A673 (cell line): ENCODE results near the gene RELN. TPM values are rescaled to one million over a fixed set of nuclear protein-coding genes. Genes with fewer than 3 reads are reported as not detected.
"Not testable (repeated sequence)": the region's sequence is repeated elsewhere in the genome, so short reads cannot be mapped to it uniquely, and the experiment has no call there.

Experiments
- BruUV-seq: library from RNA; stranded (reverse); fragments of 400-500 nt; replicated peaks from 2 replicates; lab custom pipeline; 2021; lab: Mats Ljungman, UMichigan
- CTCF ChIA-PET: fragments of 300-600 bp; sonication (Branson Sonifier 250); formaldehyde crosslinking; loops from one replicate; lab custom pipeline; 2022; ENCODE audit warnings: antibody characterized with exemption; lab: Charles Lee
- POLR2A ChIA-PET: fragments of 300-600 bp; sonication (Branson Sonifier 250); formaldehyde crosslinking; loops from one replicate; lab custom pipeline; 2022; ENCODE audit warnings: antibody characterized with exemption; ENCODE audit not compliant: low non-redundant PET; lab: Charles Lee
- DNase-seq: peaks from one replicate; pipeline ENCODE4 v3.0.0-alpha.2; 2015; ENCODE audit warnings: low spot score
- H3K27ac ChIP-seq: fragments of 200-600 bp; sonication (generic); 2 replicates; pipeline ENCODE4 v1.5.1; 2016; ENCODE audit warnings: mixed run types, low read depth, mild to moderate bottlenecking, mixed read lengths, antibody characterized with exemption, low read length; ENCODE audit not compliant: poor library complexity, severe bottlenecking
- H3K27me3 ChIP-seq: fragments of 200-600 bp; sonication (generic); replicated peaks from 2 replicates; pipeline ENCODE4 v1.6.1; 2017; ENCODE audit warnings: mixed run types, low read depth, mild to moderate bottlenecking, mixed read lengths, antibody characterized with exemption, low read length; ENCODE audit not compliant: insufficient read depth, poor library complexity
- H3K36me3 ChIP-seq: fragments of 200-600 bp; sonication (generic); 2 replicates; pipeline ENCODE4 v1.6.1; 2016; ENCODE audit warnings: mixed run types, mild to moderate bottlenecking, mixed read lengths, antibody characterized with exemption, low read length; ENCODE audit not compliant: insufficient read depth, poor library complexity, severe bottlenecking
- H3K4me1 ChIP-seq: fragments of 200-600 bp; sonication (generic); 2 replicates; pipeline ENCODE4 v1.6.1; 2017; ENCODE audit warnings: mixed run types, mild to moderate bottlenecking, mixed read lengths, antibody characterized with exemption, low read length; ENCODE audit not compliant: insufficient read depth, poor library complexity, severe bottlenecking
- H3K4me3 ChIP-seq: fragments of 200-600 bp; sonication (generic); 2 replicates; pipeline ENCODE4 v1.5.1; 2016; ENCODE audit warnings: low read depth, mixed run types, mild to moderate bottlenecking, mixed read lengths, low read length; ENCODE audit not compliant: poor library complexity, severe bottlenecking
- H3K9me3 ChIP-seq: fragments of 200-600 bp; sonication (generic); 2 replicates; pipeline ENCODE4 v1.6.1; 2016; ENCODE audit warnings: mixed run types, low read depth, mild to moderate bottlenecking, mixed read lengths, antibody characterized with exemption, low read length; ENCODE audit not compliant: poor library complexity, severe bottlenecking
- EZH2 ChIP-seq: fragments of 200-600 bp; sonication (generic); IDR thresholded peaks from 2 replicates; pipeline ENCODE4 v1.6.1; 2017; ENCODE audit warnings: borderline replicate concordance, low read depth, mild to moderate bottlenecking, mixed read lengths, antibody characterized with exemption, low read length; ENCODE audit not compliant: poor library complexity, severe bottlenecking
- intact Hi-C: fragments of 100-400 bp; cut with micrococcal nuclease; formaldehyde crosslinking; loops from one replicate; pipeline ENCODE4 v1.10.0; 2022; ENCODE audit not compliant: unreplicated experiment
- total RNA-seq: library from RNA; stranded (reverse); gene quantifications from 2 replicates; pipeline ENCODE4 v1.2.3, GENCODE V29; 2021
- TF ChIP-seq, protein P1 (sequence below): fragments of 300-800, 200-600 bp; sonication (generic); conservative IDR thresholded peaks from 2 replicates; pipeline ENCODE4 v1.5.1; 2017; ENCODE audit warnings: low read depth, mild to moderate bottlenecking, antibody characterized with exemption, low read length, moderate library complexity, mixed read lengths

RELN gene
- total RNA-seq, 1 experiment from 2014 or later = not detected

- Histone ChIP-seq H3K4me3 (no peak overlapping the region), H3K36me3 (no peaks in the 10 kb centered on the region), H3K9me3 (no peaks in the 10 kb centered on the region), H3K4me1 (no peaks in the 10 kb centered on the region), H3K27me3 (peaks cover 66% of the 10 kb centered on the region), H3K27ac (no peak overlapping the region)
- TF ChIP-seq, protein P1, sequence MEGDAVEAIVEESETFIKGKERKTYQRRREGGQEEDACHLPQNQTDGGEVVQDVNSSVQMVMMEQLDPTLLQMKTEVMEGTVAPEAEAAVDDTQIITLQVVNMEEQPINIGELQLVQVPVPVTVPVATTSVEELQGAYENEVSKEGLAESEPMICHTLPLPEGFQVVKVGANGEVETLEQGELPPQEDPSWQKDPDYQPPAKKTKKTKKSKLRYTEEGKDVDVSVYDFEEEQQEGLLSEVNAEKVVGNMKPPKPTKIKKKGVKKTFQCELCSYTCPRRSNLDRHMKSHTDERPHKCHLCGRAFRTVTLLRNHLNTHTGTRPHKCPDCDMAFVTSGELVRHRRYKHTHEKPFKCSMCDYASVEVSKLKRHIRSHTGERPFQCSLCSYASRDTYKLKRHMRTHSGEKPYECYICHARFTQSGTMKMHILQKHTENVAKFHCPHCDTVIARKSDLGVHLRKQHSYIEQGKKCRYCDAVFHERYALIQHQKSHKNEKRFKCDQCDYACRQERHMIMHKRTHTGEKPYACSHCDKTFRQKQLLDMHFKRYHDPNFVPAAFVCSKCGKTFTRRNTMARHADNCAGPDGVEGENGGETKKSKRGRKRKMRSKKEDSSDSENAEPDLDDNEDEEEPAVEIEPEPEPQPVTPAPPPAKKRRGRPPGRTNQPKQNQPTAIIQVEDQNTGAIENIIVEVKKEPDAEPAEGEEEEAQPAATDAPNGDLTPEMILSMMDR = no peak
- TF ChIP-seq EZH2 = no peak
- BruUV-seq = no TSS peak
- ChIA-PET POLR2A (no interaction called here), CTCF (no interaction called here)
- DNase-seq = no peak
- intact Hi-C loops = no loop called here
Measured at GRCh38 chr7:103499976-103500375, 489.5 kb downstream of the RELN start.

- no TSS peak for BruUV-seq
- POLR2A ChIA-PET = no interaction called here
- H3K9me3 ChIP-seq = no peaks in the 10 kb centered on the region
- peaks cover 47% of the 10 kb centered on the region for H3K27me3 ChIP-seq
- no peak for DNase-seq
- no peaks in the 10 kb centered on the region for H3K36me3 ChIP-seq
- H3K27ac ChIP-seq = no peak overlapping the region
- intact Hi-C loops = no loop called here
- H3K4me1 ChIP-seq = no peaks in the 10 kb centered on the region
- H3K4me3 ChIP-seq = no peak overlapping the region
- TF ChIP-seq, protein P1 = no peak
- no peak for TF ChIP-seq EZH2
- CTCF ChIA-PET = no interaction called here
Measured at GRCh38 chr7:103487419-103487818, 502.0 kb downstream of the RELN start.

DNA sequence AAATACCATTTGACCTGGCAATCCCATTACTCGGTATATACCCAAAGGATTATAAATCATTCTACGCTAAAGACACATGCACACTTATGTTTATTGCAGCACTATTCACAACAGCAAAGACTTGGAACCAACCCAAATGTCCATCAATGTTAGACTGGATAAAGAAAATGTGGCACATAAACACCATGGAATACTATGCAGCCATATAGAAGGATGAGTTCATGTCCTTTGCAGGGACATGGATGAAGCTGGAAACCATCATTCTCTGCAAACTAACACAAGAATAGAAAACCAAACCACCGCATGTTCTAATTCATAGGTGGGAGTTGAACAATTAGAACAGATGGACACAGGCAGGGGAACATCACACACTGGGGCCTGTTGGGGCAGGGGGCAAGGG, 502.6 kb downstream of the RELN start:
- H3K27me3 ChIP-seq = peaks cover 47% of the 10 kb centered on the region
- POLR2A ChIA-PET, H3K9me3 ChIP-seq, H3K4me1 ChIP-seq, BruUV-seq, CTCF ChIA-PET, H3K4me3 ChIP-seq, intact Hi-C loops, DNase-seq, H3K36me3 ChIP-seq, H3K27ac ChIP-seq: not testable (repeated sequence)

DNA sequence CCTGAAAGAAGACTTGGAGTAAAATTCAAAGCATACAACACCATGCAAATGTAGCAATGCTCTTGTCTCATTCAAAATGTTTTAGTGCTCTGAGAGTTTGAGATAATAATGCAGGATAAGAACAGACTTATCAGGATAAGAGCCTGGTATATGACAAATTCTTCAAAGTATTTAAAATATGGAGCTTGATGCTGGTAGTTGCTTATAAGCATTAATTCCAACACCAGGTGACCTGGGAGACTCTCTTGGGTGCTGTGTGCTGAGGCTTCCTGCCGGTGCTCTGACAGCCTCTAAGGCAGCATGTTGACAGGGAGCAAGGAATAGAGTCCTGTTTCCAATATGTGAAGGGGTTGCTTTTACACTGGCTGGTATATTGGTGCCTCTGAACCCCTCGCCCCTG, 508.7 kb downstream of the RELN start:
- DNase-seq = no peak
- H3K4me1 ChIP-seq = no peaks in the 10 kb centered on the region
- no peaks in the 10 kb centered on the region for H3K9me3 ChIP-seq
- TF ChIP-seq, protein P1 = no peak
- no peak for TF ChIP-seq EZH2
- ChIA-PET POLR2A (no interaction called here), CTCF (no interaction called here)
- peaks cover 77% of the 10 kb centered on the region for H3K27me3 ChIP-seq
- no TSS peak for BruUV-seq
- no peak overlapping the region for H3K4me3 ChIP-seq
- H3K27ac ChIP-seq = no peak overlapping the region
- H3K36me3 ChIP-seq = no peaks in the 10 kb centered on the region
- intact Hi-C loops = no loop called here
